ENCODE measurements around the gene RYR1.
"Not testable (repeated sequence)": the region's sequence is repeated elsewhere in the genome, so short reads cannot be mapped to it uniquely, and the experiment has no call there.

The RYR1 gene

GRCh38 chr19:38514812-38515633 lies 81.5 kb downstream of the RYR1 start:
- peak; percentile 54 for DNase-seq (ENCODE audit: low spot score)

DNA sequence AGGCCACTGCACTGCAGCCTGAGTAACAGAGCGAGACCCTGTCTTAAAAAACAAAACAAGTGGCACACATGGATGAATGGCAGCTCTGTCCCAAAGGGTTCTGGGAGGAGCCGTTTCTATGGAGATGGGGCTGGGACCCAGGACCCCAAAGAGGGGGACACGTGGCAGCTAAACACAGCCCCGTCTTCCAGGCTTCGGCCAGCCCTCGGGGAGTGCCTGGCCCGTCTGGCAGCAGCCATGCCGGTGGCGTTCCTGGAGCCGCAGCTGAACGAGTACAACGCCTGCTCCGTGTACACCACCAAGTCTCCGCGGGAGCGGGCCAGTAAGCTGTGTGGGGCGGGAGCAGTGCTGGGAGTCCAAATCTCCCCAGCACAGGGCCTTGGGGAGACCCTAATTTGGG lies 82.4 kb downstream of the RYR1 start:
- DNase-seq (ENCODE audit: low spot score), result no peak

DNA sequence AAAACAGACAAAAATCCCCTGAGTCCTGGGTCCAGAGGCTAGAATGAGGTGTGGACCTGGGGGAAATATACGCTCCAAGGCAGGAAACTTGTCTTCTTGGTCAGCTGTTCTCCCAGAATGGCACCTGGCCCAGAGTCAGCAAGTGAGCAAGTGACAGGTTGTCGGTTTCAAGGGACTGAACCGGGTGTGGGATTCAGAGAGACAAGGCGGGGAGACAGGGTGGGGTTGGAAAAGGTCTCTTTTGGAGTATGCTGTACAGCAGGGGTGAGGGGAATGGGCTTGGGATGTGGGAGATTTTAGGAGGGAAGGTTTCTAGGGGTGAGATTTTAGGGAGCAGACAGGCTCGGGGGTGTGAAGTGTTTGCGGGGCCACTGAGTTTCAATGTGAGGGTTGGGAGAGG lies 83.3 kb downstream of the RYR1 start:
- no peak for DNase-seq (ENCODE audit: low spot score)

DNA sequence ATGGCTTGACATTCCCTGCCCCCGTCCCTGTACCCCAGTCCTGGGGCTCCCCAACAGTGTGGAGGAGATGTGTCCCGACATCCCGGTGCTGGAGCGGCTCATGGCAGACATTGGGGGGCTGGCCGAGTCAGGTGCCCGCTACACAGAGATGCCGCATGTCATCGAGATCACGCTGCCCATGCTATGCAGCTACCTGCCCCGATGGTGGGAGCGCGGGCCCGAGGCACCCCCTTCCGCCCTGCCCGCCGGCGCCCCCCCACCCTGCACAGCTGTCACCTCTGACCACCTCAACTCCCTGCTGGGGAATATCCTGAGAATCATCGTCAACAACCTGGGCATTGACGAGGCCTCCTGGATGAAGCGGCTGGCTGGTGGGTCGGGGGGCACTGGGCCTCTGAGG lies 83.8 kb downstream of the RYR1 start:
- DNase-seq (ENCODE audit: low spot score), result no peak

GRCh38 chr19:38517980-38518379 lies 84.5 kb downstream of the RYR1 start:
- DNase-seq (ENCODE audit: low spot score), result not testable (repeated sequence)

DNA sequence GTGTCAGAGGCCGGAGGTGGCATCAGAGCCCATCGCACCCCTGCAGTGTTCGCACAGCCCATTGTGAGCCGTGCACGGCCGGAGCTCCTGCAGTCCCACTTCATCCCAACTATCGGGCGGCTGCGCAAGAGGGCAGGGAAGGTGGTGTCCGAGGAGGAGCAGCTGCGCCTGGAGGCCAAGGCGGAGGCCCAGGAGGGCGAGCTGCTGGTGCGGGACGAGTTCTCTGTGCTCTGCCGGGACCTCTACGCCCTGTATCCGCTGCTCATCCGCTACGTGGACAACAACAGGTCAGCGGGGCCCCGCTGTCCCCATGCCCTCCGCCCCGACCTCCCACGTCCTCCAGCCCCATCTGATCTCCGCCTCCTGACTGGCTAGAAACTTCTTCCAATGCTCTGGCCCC lies 85.7 kb downstream of the RYR1 start:
- DNase-seq (ENCODE audit: low spot score), result no peak

DNA sequence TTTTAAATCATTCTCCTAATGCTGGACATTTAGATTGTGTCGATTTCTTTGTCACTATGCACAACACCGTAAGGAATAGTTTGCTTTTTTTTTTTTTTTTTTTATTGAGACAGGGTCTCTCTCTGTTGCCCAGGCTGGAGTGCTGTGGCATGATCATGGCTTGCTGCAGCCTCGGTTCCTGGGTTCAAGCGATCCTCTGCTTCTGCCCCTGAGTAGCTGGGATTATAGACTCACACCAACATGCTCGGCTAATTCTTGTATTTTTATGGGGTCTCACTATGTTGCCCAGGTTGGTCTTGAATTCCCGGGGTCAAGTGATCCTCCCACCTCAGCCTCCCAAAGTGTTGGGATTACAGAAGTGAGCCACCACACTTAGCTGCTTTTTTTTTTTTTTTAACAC lies 86.5 kb downstream of the RYR1 start:
- DNase-seq (ENCODE audit: low spot score), result no peak

GRCh38 chr19:38522915-38523314 lies 89.4 kb downstream of the RYR1 start:
- no peak for DNase-seq (ENCODE audit: low spot score)

DNA sequence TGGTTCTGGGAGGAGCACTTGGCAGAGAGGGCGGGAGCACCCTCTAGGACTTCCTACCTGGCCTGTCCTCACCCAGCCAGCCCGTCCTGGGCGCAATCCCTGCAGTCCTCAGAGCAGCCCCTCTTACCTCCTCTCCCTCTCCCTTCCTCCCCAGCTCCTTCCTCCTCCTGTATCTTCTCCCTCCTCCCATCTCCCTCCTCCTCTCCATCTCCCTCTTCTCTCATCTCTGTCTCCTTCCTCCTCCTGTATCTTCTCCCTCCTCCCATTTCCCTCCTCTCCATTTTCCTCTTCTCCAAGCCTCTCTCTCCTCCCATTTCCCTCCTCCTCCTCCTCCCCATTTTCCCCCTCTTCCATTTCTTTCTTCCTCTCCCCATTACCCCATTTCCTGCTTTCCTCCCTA lies 89.8 kb downstream of the RYR1 start:
- no peak for DNase-seq (ENCODE audit: low spot score)

- no peak for DNase-seq (ENCODE audit: low spot score)
These were observed 90.9 kb downstream of the RYR1 start for GRCh38 chr19:38524369-38524768.

GRCh38 chr19:38524994-38525634 lies 91.6 kb downstream of the RYR1 start:
- DNase-seq (ENCODE audit: low spot score), result no peak

DNA sequence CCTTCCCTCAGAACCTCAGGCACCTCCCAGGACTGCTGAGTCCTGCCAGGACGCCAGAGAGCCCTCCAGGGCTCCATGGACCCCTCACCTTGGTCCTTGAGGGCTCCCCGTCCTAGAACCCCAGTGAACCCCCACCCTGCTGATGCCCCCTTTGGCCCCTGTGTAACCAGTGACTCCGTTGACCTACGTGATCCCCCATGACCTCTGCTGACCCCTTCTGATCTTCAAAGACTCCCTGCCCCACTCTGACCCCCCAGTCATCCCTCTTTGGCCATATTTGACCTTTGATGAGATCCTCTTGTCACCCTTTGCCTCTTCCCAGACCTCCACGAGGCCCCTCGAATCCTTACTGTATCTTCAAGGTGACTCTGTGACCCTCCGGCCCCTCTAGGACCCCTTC lies 92.9 kb downstream of the RYR1 start:
- no peak for DNase-seq (ENCODE audit: low spot score)

DNA sequence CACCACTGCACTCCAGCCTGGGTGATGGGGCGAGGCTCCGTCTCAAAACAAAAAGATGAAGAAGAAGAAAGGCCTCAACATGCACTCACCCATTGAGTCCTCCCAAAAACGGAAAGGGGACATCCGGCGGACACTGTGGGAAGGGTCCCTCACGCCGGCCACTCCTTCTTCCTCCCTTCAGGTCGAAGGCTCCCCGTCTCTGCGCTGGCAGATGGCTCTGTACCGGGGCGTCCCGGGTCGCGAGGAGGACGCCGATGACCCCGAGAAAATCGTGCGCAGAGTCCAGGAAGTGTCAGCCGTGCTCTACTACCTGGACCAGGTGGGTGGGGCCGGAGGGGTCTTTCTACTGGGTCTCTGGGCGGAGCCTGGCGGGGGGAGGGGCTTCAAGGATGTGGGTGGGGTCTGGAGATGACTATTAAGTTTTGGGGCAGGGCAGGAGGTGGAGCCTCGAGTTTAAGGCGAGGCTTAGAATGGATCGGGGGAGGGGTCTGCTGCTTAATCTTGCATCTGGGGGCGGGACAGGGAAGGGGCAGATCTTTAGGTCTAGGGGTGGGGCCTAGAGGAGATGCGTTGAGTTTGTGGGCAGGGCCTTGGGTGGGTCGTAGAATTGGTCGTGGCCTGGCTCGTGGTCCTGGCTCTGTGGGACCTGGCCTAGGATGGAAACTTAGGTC lies 94.1 kb downstream of the RYR1 start:
- DNase-seq (ENCODE audit: low spot score), result no peak

- no peak for DNase-seq (ENCODE audit: low spot score)
These were observed 94.8 kb downstream of the RYR1 start for GRCh38 chr19:38528213-38528755.

DNA sequence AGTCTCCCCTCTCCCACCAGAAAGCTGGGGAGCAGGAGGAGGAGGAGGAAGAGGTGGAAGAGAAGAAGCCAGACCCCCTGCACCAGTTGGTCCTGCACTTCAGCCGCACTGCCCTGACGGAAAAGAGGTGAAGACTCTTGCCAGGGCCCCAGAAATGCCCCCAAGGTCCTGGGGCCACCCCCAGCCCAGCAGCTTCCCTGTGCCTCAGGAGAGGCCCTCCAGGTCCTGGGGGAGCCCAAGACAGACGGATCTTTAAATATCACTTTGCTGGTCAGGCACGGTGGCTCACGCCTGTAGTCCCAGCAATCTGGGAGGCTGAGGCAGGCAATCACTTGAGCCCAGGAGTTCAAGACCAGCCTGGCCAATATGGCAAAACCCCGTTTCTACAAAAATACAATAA lies 95.4 kb downstream of the RYR1 start:
- DNase-seq (ENCODE audit: low spot score), result no peak

GRCh38 chr19:38531515-38531914 lies 98.0 kb downstream of the RYR1 start:
- DNase-seq (ENCODE audit: low spot score), result no peak

DNA sequence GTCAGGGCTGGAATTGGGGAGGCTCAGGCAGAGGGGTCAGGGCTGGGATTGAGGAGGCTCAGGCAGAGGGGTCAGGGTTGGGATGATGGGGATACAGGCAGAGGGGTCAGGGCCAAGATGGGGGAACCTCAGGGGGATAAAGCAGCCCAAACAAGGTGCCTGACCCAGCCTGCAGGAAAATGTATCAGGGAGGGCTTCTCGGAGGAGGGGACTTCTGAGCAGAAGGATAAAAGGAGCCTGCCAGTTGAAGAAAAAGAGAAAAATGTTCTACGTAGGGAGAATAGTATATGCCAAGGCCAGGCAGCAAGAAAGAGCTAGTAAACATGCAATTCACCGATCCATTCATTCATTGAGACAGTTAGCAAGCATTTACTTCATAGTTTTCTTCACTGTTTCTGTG lies 99.4 kb downstream of the RYR1 start:
- DNase-seq (ENCODE audit: low spot score), result no peak

DNA sequence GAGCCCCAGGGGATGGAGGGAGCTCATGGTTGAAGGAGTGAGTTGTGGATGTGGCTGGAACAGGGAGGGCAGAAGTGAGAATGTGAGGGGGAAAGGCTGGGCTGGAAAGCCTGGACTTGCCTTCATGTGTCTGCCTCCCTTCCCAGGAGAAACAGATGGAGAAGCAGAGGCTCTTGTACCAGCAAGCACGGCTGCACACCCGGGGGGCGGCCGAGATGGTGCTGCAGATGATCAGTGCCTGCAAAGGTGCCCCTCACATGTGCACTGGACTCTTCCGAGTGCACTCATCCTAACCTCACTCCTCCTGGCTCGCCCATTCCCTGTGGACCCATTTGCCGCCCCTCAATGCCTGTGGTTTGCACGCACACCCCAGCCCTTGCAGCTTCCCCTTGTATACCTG lies 101.1 kb downstream of the RYR1 start:
- DNase-seq (ENCODE audit: low spot score), result no peak

- DNase-seq (ENCODE audit: low spot score), result no peak
These were observed 101.7 kb downstream of the RYR1 start for GRCh38 chr19:38535212-38535611.

DNA sequence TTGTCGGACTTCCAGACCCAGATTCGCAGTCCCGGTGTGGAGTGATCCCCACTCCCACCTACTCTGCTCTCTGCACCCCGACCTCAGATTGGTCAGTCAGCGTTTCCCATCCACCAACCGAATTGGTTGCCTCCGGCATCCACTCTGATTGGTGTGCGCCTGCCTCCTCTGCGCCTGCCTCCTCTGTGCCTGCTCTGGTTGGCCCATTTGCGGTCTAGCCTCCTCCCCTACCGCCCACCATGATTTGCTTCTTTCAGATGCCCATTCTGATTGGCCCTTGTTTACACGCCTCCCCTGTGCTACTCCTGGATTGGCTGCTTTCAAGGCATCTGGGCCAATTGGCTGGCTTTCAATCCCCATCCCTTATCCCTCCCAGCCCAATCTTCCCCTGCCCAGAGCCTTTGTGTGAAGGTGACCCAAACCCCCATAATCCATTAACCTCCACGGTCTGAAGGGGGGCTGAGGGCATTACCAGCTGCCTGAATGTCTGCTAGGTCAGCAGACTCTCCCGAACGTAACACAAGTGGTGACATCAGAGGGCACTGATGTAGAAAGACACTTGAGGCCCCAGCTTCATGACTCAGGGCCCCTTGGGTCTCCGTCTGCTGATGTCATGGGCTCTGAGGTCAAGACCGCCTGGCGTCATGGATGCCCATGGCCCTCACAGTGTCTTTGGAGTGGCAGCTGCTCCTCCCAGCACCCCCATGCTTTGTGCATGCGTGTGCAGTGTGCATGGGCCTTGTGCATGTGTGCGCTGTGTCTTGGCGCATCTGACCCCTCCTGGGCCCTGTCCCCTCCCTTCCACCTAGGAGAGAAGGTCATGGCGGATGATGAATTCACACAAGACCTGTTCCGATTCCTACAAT lies 103.8 kb downstream of the RYR1 start:
- no peak for DNase-seq (ENCODE audit: low spot score)

- DNase-seq (ENCODE audit: low spot score), result peak; percentile 37
These were observed 104.9 kb downstream of the RYR1 start for GRCh38 chr19:38538386-38538785.

Data from cerebellar cortex (tissue), 1 donor.